ENCODE data around the gene CAMK1D. TPM values are rescaled to one million over a fixed set of nuclear protein-coding genes. Genes with fewer than 3 reads are reported as not detected.

CAMK1D gene
- total RNA-seq, 1 experiment from 2014 or later, result 10.2 TPM

- ATAC-seq (no peak), DNase-seq (ENCODE audit: low spot score) (no peak)
- POLR2A ChIA-PET, result no interaction called here
- CTCF ChIA-PET, result no interaction called here
- TF ChIP-seq CTCF (IDR thresholded peaks at IDR 0.05) (no peak), JAZF1 (CRISPR knock-in tag; IDR thresholded peaks at IDR 0.05) (no peak), ZNF416 (CRISPR knock-in tag; IDR thresholded peaks at IDR 0.05) (no peak), ZNF121 (CRISPR knock-in tag; IDR thresholded peaks at IDR 0.05) (no peak), FOXK1 (CRISPR knock-in tag; IDR thresholded peaks at IDR 0.05) (no peak), ZNF219 (CRISPR knock-in tag; IDR thresholded peaks at IDR 0.05; ENCODE audit: borderline replicate concordance) (no peak), ATF2 (CRISPR knock-in tag; IDR thresholded peaks at IDR 0.05; ENCODE audit: borderline replicate concordance, low read depth) (no peak), ERG (CRISPR knock-in tag; IDR thresholded peaks at IDR 0.05) (no peak), NR3C1 (CRISPR knock-in tag; conservative IDR thresholded peaks at IDR 0.05; ENCODE audit: low read depth) (no peak)
- H3K36me3 Mint-ChIP-seq, result no peaks in the 10 kb centered on the region
- H3K27me3 Mint-ChIP-seq (ENCODE audit: low read depth), result no peaks in the 10 kb centered on the region
- H3K4me3 Mint-ChIP-seq, result no peak overlapping the region
- H3K27ac Mint-ChIP-seq, result no peak overlapping the region
- no peaks in the 10 kb centered on the region for H3K4me1 Mint-ChIP-seq
- H3K9me3 Mint-ChIP-seq, result no peaks in the 10 kb centered on the region
Observed at GRCh38 chr10:12419262-12419847, 70.0 kb downstream of the CAMK1D start.

- DNase-seq (ENCODE audit: low spot score) (no peak), ATAC-seq (no peak)
- no peaks in the 10 kb centered on the region for H3K27me3 Mint-ChIP-seq (ENCODE audit: low read depth)
- H3K9me3 Mint-ChIP-seq, result no peaks in the 10 kb centered on the region
- H3K36me3 Mint-ChIP-seq, result no peaks in the 10 kb centered on the region
- H3K4me3 Mint-ChIP-seq, result no peak overlapping the region
- H3K4me1 Mint-ChIP-seq, result no peaks in the 10 kb centered on the region
- ChIA-PET POLR2A (no interaction called here), CTCF (interaction anchor here (1.4 kb wide), 1 partner anchor 236 kb away, joined by 3 read pairs; no protein-coding TSS in a partner anchor)
- H3K27ac Mint-ChIP-seq, result no peak overlapping the region
- no peak for TF ChIP-seq ZSCAN18 (CRISPR knock-in tag; IDR thresholded peaks at IDR 0.05)
- TF ChIP-seq ARID4B (CRISPR knock-in tag; IDR thresholded peaks at IDR 0.05; ENCODE audit: borderline replicate concordance), result no peak
- TF ChIP-seq ZMAT4 (CRISPR knock-in tag; IDR thresholded peaks at IDR 0.05), result no peak
- TF ChIP-seq HMGA2 (CRISPR knock-in tag; IDR thresholded peaks at IDR 0.05), result no peak
- no peak for TF ChIP-seq MAX (CRISPR knock-in tag; IDR thresholded peaks at IDR 0.05)
- TF ChIP-seq TEAD4 (CRISPR knock-in tag; IDR thresholded peaks at IDR 0.05), result no peak
- no peak for TF ChIP-seq ERG (CRISPR knock-in tag; IDR thresholded peaks at IDR 0.05)
- no peak for TF ChIP-seq PRDM15 (CRISPR knock-in tag; IDR thresholded peaks at IDR 0.05)
Observed at GRCh38 chr10:12420530-12421120, 71.3 kb downstream of the CAMK1D start.

Measured in WTC11 (cell line).